HG03139 (cell line): ENCODE results near the gene QRFP.

Experiments
- ATAC-seq: cut with Tn5 transposase; IDR thresholded peaks from one replicate; pipeline ENCODE4 v1.9.1; 2021; ENCODE audit not compliant: unreplicated experiment

QRFP gene

GRCh38 chr9:130905125-130905901 lies 8.7 kb upstream of the QRFP start:
- ATAC-seq = no peak

- no peak for ATAC-seq
Measured at GRCh38 chr9:130904070-130905044, 7.7 kb upstream of the QRFP start.

GRCh38 chr9:130903194-130904069 lies 6.8 kb upstream of the QRFP start:
- no peak for ATAC-seq

GRCh38 chr9:130902204-130903185 lies 5.9 kb upstream of the QRFP start:
- no peak for ATAC-seq

GRCh38 chr9:130901498-130902203 lies 5.0 kb upstream of the QRFP start:
- no peak for ATAC-seq

- no peak for ATAC-seq
Measured at GRCh38 chr9:130900701-130901497, 4.3 kb upstream of the QRFP start.

- no peak for ATAC-seq
Measured at GRCh38 chr9:130899051-130899748, 2.6 kb upstream of the QRFP start.

GRCh38 chr9:130898552-130898852 lies 1.9 kb upstream of the QRFP start:
- no peak for ATAC-seq

GRCh38 chr9:130897848-130898551 lies 1.4 kb upstream of the QRFP start:
- ATAC-seq = no peak

GRCh38 chr9:130897105-130897751 lies 616 bp upstream of the QRFP start:
- no peak for ATAC-seq

- ATAC-seq = no peak
Measured at GRCh38 chr9:130895481-130896232, 955 bp downstream of the QRFP start.

GRCh38 chr9:130895038-130895437 lies 1.6 kb downstream of the QRFP start:
- ATAC-seq = no peak

GRCh38 chr9:130894546-130894945 lies 2.1 kb downstream of the QRFP start:
- ATAC-seq = no peak

GRCh38 chr9:130893341-130894101 lies 3.1 kb downstream of the QRFP start:
- no peak for ATAC-seq
